ENCODE data around the gene ZNF558. TPM values are rescaled to one million over a fixed set of nuclear protein-coding genes. Genes with fewer than 3 reads are reported as not detected.

Gene ZNF558
- total and polyA plus RNA-seq, 4 donors, result 25.1 to 38.2 (median 29.2) TPM

DNA sequence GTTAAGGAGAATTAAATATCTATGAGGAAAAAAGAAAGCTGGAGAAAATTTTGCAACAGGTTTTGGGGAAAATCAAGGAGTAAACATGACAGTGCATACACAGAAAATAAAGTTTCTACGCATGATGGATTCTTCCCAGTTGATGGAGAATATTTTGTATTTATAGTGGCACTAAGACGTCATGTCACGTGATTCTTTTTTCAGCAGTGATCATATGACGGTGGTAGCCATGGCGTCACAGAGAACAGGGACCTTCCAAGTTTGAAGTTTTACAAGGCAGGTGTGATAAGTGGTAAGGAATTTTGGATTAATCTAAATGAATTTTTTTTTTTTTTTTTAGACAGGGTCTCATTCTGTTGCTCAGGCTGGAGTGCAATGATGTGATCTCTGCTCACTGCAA lies 8.6 kb upstream of the ZNF558 start:
- H3K4me1 ChIP-seq (ENCODE audit: control insufficient read depth, insufficient read depth, low read length), result no peaks in the 10 kb centered on the region
- H3K36me3 ChIP-seq (ENCODE audit: control insufficient read depth, insufficient read depth, low read length), result no peaks in the 10 kb centered on the region
- no peak overlapping the region for H3K4me3 ChIP-seq (ENCODE audit: low read depth, low read length)
- H3K9me3 ChIP-seq (ENCODE audit: control insufficient read depth, insufficient read depth, low read length), result no peaks in the 10 kb centered on the region
- no peak for DNase-seq (ENCODE audit: low read depth in 4 of 6, low spot score in 6 of 6)
- no peaks in the 10 kb centered on the region for H3K27me3 ChIP-seq (ENCODE audit: control insufficient read depth, insufficient read depth, low read length)
- H3K27ac ChIP-seq (ENCODE audit: low read depth, low read length), result no peak overlapping the region
- WGBS (ENCODE audit: insufficient coverage), result 87% methylated on average over 5 of the region's 5 CpGs

DNA sequence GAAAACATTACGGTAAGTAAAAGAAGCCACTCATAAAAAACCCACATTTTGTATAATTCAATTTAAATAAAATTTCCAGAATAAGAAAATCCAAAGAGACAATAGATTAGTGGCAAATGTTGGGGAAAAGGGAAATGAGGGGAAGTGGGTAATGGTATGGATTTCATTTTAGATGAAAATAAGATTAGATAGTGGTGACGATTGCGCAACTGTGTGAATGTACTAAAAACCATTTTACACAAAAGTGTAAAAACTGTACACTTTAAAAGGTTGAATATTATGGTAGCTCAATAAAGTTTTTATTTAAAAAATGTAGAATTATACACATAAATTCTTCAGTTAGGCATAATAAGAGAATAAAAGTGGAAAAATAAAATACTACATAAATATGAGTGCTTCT lies 3.8 kb upstream of the ZNF558 start:
- no peak for DNase-seq (ENCODE audit: low read depth in 4 of 6, low spot score in 6 of 6)
- no peaks in the 10 kb centered on the region for H3K9me3 ChIP-seq (ENCODE audit: control insufficient read depth, insufficient read depth, low read length)
- WGBS (ENCODE audit: insufficient coverage), result no CpG with 5 or more reads among the region's 3 CpGs
- H3K27me3 ChIP-seq (ENCODE audit: control insufficient read depth, insufficient read depth, low read length), result no peaks in the 10 kb centered on the region
- H3K4me1 ChIP-seq (ENCODE audit: control insufficient read depth, insufficient read depth, low read length), result peaks cover 3% of the 10 kb centered on the region
- H3K27ac ChIP-seq (ENCODE audit: low read depth, low read length), result no peak overlapping the region
- H3K36me3 ChIP-seq (ENCODE audit: control insufficient read depth, insufficient read depth, low read length), result no peaks in the 10 kb centered on the region
- no peak overlapping the region for H3K4me3 ChIP-seq (ENCODE audit: low read depth, low read length)

DNA sequence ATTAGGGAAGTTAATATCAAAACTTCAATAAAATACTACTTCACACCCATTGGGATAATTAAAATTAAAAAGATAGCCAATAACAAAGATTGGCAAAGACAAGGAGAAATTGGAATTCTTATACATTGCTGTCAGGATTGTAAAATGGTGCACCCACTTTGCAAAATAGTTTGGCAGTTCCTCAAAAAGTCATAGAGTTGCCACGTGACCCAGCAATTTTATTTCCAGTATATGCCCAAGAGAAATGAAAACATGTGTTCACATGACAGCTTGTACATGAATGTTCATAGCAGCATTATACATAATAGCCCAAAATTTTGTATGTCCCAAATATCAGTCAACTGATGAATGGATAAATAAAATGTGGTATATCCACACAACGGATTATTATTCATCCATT lies 3.3 kb upstream of the ZNF558 start:
- Histone ChIP-seq H3K27me3 (ENCODE audit: control insufficient read depth, insufficient read depth, low read length) (no peaks in the 10 kb centered on the region), H3K4me1 (ENCODE audit: control insufficient read depth, insufficient read depth, low read length) (peaks cover 3% of the 10 kb centered on the region), H3K36me3 (ENCODE audit: control insufficient read depth, insufficient read depth, low read length) (no peaks in the 10 kb centered on the region), H3K27ac (ENCODE audit: low read depth, low read length) (no peak overlapping the region), H3K9me3 (ENCODE audit: control insufficient read depth, insufficient read depth, low read length) (no peaks in the 10 kb centered on the region), H3K4me3 (ENCODE audit: low read depth, low read length) (no peak overlapping the region)
- WGBS (ENCODE audit: insufficient coverage), result 80% methylated on average over 1 of the region's 2 CpGs
- no peak for DNase-seq (ENCODE audit: low read depth in 4 of 6, low spot score in 6 of 6)

DNA sequence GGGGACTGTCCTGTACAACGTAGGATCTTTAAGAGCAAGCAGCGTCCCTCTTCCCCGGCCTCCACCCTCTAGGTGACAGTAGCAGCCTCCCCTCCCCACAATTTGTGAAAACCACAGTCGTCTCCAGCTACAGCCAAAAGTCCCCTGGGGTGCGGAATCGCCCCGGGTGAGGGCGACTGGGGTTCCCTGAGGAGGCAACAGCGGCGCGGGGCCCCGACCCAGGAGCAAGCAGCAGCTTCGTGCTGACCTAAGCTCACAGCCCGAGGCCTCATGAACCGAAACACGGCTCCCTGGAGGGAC lies 322 bp downstream of the ZNF558 start:
- H3K27me3 ChIP-seq (ENCODE audit: control insufficient read depth, insufficient read depth, low read length), result no peaks in the 10 kb centered on the region
- peaks cover 13% of the 10 kb centered on the region for H3K36me3 ChIP-seq (ENCODE audit: control insufficient read depth, insufficient read depth, low read length)
- under 1% methylated on average over 15 of the region's 16 CpGs for WGBS (ENCODE audit: insufficient coverage)

DNA sequence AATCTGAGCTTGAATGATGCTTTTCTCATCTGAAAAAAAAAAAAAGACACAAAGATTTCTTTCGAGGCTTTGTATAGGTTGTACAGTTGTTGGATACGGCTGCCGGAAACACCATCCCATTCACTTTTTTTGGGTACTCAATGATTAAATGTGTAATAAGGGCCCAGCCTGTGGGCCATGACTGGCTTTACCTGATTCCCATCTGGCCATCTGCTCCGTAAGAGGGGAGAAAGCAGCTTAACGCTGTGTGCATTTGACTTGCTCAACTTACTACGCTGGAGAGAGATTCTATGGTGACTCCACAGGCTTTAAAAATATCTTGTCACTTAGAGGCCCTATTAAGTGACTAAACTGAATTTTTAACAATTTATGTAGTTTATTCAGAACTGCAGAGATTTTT lies 731 bp downstream of the ZNF558 start:
- no peaks in the 10 kb centered on the region for H3K27me3 ChIP-seq (ENCODE audit: control insufficient read depth, insufficient read depth, low read length)
- WGBS (ENCODE audit: insufficient coverage), result 80% methylated on average over 1 of the region's 6 CpGs
- peak overlapping the region; percentile 78 for H3K27ac ChIP-seq (ENCODE audit: low read depth, low read length)
- H3K4me3 ChIP-seq (ENCODE audit: low read depth, low read length), result peak overlapping the region; percentile 57
- no peaks in the 10 kb centered on the region for H3K9me3 ChIP-seq (ENCODE audit: control insufficient read depth, insufficient read depth, low read length)
- peaks cover 17% of the 10 kb centered on the region for H3K36me3 ChIP-seq (ENCODE audit: control insufficient read depth, insufficient read depth, low read length)
- DNase-seq (ENCODE audit: low read depth in 4 of 6, low spot score in 6 of 6), result peak in 1 of 6 donors; percentile 1
- peaks cover 3% of the 10 kb centered on the region for H3K4me1 ChIP-seq (ENCODE audit: control insufficient read depth, insufficient read depth, low read length)

More for the DNA sequence above, 322 bp downstream of the ZNF558 start:
- Histone ChIP-seq H3K27ac (ENCODE audit: low read depth, low read length) (peak overlapping the region; percentile 78), H3K9me3 (ENCODE audit: control insufficient read depth, insufficient read depth, low read length) (no peaks in the 10 kb centered on the region), H3K4me3 (ENCODE audit: low read depth, low read length) (peak overlapping the region; percentile 57), H3K4me1 (ENCODE audit: control insufficient read depth, insufficient read depth, low read length) (peaks cover 3% of the 10 kb centered on the region)
- DNase-seq (ENCODE audit: low read depth in 4 of 6, low spot score in 6 of 6), result no peak

DNA sequence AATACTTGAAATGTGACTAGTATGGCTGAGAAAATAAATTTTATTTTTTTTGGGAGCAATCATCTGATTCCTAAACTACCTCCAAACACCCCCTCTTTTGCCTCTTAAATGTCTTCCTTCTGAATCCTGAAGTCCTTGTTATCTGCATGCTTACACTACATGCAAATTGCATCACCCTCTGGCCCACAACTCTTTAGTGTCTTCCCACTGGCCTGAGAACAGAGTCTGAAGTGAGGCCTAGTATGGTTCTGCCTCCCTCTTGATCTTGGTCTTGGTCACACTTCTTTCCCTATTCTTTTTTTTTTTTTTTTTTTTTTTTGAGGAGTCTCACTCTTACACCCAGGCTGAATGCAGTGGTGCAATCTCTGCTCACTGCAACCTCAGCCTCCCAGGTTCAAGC lies 4.8 kb downstream of the ZNF558 start:
- DNase-seq (ENCODE audit: low read depth in 4 of 6, low spot score in 6 of 6), result no peak
- Histone ChIP-seq H3K36me3 (ENCODE audit: control insufficient read depth, insufficient read depth, low read length) (peaks cover 48% of the 10 kb centered on the region), H3K4me1 (ENCODE audit: control insufficient read depth, insufficient read depth, low read length) (peaks cover 3% of the 10 kb centered on the region)

DNA sequence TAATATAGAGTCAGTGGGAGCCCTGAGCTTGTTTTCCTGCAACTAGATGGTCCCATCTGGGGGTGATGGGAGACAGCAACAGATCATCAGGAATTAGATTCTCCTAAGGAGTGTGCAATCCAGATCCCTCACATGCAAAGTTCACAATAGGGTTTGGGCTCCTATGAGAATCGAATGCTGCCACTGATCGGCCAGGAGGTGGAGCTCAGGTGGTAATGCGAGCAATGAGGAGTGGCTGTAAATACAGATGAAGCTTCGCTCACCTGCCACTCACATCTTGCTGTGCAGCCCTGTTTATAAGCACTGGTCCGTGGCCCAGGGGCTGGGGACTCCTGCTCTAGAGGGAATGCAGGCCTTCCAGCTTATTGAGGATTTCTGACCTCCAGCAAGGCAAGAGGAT lies 5.7 kb downstream of the ZNF558 start:
- DNase-seq (ENCODE audit: low read depth in 4 of 6, low spot score in 6 of 6), result no peak
- WGBS (ENCODE audit: insufficient coverage), result 91% methylated on average over 4 of the region's 5 CpGs
- no peak overlapping the region for H3K4me3 ChIP-seq (ENCODE audit: low read depth, low read length)
- H3K36me3 ChIP-seq (ENCODE audit: control insufficient read depth, insufficient read depth, low read length), result peaks cover 57% of the 10 kb centered on the region
- H3K4me1 ChIP-seq (ENCODE audit: control insufficient read depth, insufficient read depth, low read length), result peaks cover 2% of the 10 kb centered on the region
- H3K27me3 ChIP-seq (ENCODE audit: control insufficient read depth, insufficient read depth, low read length), result no peaks in the 10 kb centered on the region
- no peak overlapping the region for H3K27ac ChIP-seq (ENCODE audit: low read depth, low read length)
- no peaks in the 10 kb centered on the region for H3K9me3 ChIP-seq (ENCODE audit: control insufficient read depth, insufficient read depth, low read length)

More for the DNA sequence above, 4.8 kb downstream of the ZNF558 start:
- Histone ChIP-seq H3K9me3 (ENCODE audit: control insufficient read depth, insufficient read depth, low read length) (no peaks in the 10 kb centered on the region), H3K4me3 (ENCODE audit: low read depth, low read length) (no peak overlapping the region), H3K27me3 (ENCODE audit: control insufficient read depth, insufficient read depth, low read length) (no peaks in the 10 kb centered on the region), H3K27ac (ENCODE audit: low read depth, low read length) (no peak overlapping the region)

DNA sequence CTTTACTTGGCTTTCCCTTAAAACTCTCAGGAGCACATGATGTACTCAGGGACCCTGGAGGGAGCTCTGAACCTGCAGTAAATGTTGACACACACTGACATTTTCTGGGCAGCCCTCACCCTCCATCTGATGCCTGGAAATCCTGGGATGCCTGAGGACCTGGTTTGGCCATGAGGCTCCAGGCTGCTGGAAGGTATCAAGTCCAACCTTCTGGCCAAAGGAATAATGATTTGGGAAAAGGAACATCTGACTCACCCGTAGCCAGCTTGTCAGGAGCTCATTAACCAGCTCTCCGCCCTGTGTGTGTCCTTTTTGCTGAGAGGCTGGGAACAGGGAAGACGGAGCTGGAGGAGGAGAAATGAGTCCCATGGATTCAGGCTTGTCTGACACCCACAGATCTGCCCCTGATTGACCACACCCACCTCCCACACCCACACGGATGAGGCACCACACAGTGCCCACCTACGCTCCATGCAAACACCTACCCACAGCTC lies 10.3 kb downstream of the ZNF558 start:
- Histone ChIP-seq H3K4me1 (ENCODE audit: control insufficient read depth, insufficient read depth, low read length) (no peaks in the 10 kb centered on the region), H3K9me3 (ENCODE audit: control insufficient read depth, insufficient read depth, low read length) (peaks cover 3% of the 10 kb centered on the region)

DNA sequence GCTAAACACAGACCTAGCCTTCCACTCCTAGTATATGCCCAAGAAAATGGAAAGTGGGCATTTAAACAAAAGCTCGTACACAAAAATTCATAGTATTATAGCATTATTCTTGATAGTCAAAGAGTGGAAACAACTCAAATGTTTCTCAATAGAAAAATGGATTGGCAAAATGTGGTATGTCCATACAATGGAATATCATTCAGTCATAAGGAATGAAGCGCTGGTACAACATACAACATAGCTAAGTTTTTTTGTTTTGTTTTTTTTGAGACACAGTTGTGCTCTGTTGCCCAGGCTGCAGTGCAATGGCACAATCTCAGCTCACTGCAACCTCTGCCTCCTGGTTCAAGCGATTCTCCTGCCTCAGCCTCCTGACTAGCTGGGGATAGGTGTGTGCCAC lies 11.9 kb downstream of the ZNF558 start:
- Histone ChIP-seq H3K27me3 (ENCODE audit: control insufficient read depth, insufficient read depth, low read length) (no peaks in the 10 kb centered on the region), H3K36me3 (ENCODE audit: control insufficient read depth, insufficient read depth, low read length) (peaks cover 79% of the 10 kb centered on the region), H3K4me3 (ENCODE audit: low read depth, low read length) (no peak overlapping the region), H3K27ac (ENCODE audit: low read depth, low read length) (no peak overlapping the region), H3K9me3 (ENCODE audit: control insufficient read depth, insufficient read depth, low read length) (peaks cover 5% of the 10 kb centered on the region), H3K4me1 (ENCODE audit: control insufficient read depth, insufficient read depth, low read length) (no peaks in the 10 kb centered on the region)
- 100% methylated on average over 1 of the region's 3 CpGs for WGBS (ENCODE audit: insufficient coverage)
- no peak for DNase-seq (ENCODE audit: low read depth in 4 of 6, low spot score in 6 of 6)

More for the DNA sequence above, 10.3 kb downstream of the ZNF558 start:
- no peak for DNase-seq (ENCODE audit: low read depth in 4 of 6, low spot score in 6 of 6)
- Histone ChIP-seq H3K27me3 (ENCODE audit: control insufficient read depth, insufficient read depth, low read length) (no peaks in the 10 kb centered on the region), H3K27ac (ENCODE audit: low read depth, low read length) (no peak overlapping the region), H3K4me3 (ENCODE audit: low read depth, low read length) (no peak overlapping the region), H3K36me3 (ENCODE audit: control insufficient read depth, insufficient read depth, low read length) (peaks cover 77% of the 10 kb centered on the region)
- 100% methylated on average over 3 of the region's 5 CpGs for WGBS (ENCODE audit: insufficient coverage)

DNA sequence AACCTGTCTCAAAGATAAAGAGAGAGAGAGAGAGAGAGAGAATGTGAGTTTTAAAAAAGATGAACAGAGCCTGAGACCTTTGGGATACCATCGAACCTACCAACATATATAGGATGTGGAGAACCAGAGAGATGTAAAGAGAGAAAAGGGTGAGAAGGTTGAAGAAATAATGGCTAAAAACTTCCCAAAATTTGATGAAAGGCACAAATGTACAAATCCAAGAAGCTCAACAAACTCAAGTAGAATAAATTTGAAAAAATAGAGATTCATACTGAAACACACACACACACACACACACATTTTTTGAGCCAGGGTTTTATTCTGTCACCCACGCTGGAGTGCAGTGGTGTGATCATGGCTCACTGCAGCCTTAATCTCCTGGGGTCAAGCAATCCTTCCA lies 16.3 kb downstream of the ZNF558 start:
- Histone ChIP-seq H3K27ac (ENCODE audit: low read depth, low read length) (no peak overlapping the region), H3K9me3 (ENCODE audit: control insufficient read depth, insufficient read depth, low read length) (peaks cover 23% of the 10 kb centered on the region), H3K36me3 (ENCODE audit: control insufficient read depth, insufficient read depth, low read length) (peaks cover 51% of the 10 kb centered on the region), H3K27me3 (ENCODE audit: control insufficient read depth, insufficient read depth, low read length) (no peaks in the 10 kb centered on the region), H3K4me3 (ENCODE audit: low read depth, low read length) (no peak overlapping the region), H3K4me1 (ENCODE audit: control insufficient read depth, insufficient read depth, low read length) (no peaks in the 10 kb centered on the region)
- no CpG with 5 or more reads among the region's 2 CpGs for WGBS (ENCODE audit: insufficient coverage)
- no peak for DNase-seq (ENCODE audit: low read depth in 4 of 6, low spot score in 6 of 6)
